Stimulated activated CD8-positive, alpha-beta memory T cell treated with anti-CD3 and anti-CD28 coated beads, Interleukin-4, amount 100 ng/mL, for 1 hour (primary cell): ENCODE measurements around the gene SLC27A2.

Source experiments
- DNase-seq, 2 donors: peaks; one replicate each; pipeline ENCODE4 v3.0.0-alpha.2; 2020; ENCODE audit warnings: low read depth in 2 of 2, low spot score in 1 of 2

Gene SLC27A2

DNA sequence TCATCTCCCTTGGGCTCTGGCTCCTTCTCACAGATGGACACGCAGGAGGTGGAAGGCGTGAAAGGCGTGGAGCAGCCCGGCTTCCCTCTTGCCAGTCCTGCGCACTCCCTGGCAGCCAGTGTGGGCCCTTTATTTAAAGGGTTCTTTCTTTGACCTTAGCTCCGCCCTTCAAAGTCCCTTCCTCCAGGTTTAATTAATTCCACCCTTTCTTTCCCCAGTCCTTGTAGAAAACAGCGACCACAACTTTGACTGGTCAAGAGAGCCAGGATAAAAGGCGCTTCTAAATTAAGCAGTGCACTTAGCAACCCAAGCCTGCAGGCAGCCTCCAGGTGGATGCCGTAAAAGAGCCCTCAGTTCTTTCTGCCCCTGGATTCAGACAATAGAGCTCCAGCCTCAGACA lies 83.6 kb downstream of the SLC27A2 start, which contains the start of gene HDC:
TSS of gene HDC (minus strand) at position 107 of the 400 bp plus-strand sequence. CDS start at position 4, 103 bp downstream.
- no peak for DNase-seq

- no peak for DNase-seq
Measured at GRCh38 chr15:50267577-50267976, 85.6 kb downstream of the SLC27A2 start.

GRCh38 chr15:50275091-50275490 lies 93.1 kb downstream of the SLC27A2 start:
- DNase-seq = no peak

- no peak for DNase-seq
Measured at GRCh38 chr15:50275908-50276307, 93.9 kb downstream of the SLC27A2 start.

GRCh38 chr15:50277370-50277769 lies 95.4 kb downstream of the SLC27A2 start:
- no peak for DNase-seq

DNA sequence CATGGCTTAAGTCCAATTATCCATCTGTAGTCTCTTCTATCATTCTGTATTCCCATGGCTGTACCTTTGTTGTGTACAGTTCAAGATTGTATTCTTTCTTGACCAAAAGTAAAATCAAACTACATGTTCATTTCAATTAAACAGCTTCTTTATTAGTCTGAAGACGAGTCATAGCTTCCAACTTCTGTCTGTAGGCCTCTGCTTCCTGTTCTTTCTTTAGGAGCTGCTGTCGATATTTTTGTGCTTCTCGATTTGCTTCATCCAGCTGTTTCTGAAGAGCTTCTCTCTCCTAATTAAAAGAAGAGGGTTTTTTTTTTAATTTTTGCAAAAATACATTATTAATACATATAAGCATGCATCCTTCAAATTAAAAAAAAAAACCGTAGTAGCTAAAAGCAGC lies 96.5 kb downstream of the SLC27A2 start:
- DNase-seq = no peak

DNA sequence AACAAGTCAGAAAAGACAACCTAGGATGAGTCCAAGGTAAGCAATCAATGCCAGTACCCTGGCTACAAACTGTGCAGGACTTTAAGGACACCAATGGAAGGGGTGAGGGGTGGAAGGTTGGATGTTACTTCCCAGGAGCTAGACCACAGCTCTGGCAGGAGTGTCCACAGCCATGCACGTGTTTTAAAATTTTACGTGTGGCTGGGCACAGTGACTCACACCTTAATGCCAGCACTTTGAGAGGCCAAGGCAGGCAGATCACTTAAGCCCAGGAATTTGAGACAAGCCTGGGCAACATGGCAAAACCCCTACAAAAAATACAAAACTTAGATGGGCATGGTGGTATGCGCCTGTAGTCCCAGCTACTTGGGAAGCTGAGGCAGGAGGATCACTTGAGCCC lies 98.3 kb downstream of the SLC27A2 start:
- DNase-seq = no peak

GRCh38 chr15:50281427-50281826 lies 99.4 kb downstream of the SLC27A2 start:
- no peak for DNase-seq
